Testis (tissue), 2 donors: ENCODE measurements around the gene C1R.

Experiments used
- POLR2A ChIP-seq: fragments of 450-650 bp; IDR thresholded peaks from one replicate; pipeline ENCODE4 v1.6.1; 2017; ENCODE audit warnings: antibody characterized with exemption, mild to moderate bottlenecking, moderate library complexity
- TF ChIP-seq, protein P1 (sequence below), 3 experiments: fragments of 450-650 bp in 2 of 3; fragments of 200-600 bp in 1 of 3; sonication (generic) in 1 of 3; IDR thresholded peaks; one replicate each; pipeline ENCODE4 v1.5.1; 2016 to 2019; ENCODE audit warnings: antibody characterized with exemption in 3 of 3, mild to moderate bottlenecking in 2 of 3, moderate library complexity in 1 of 3

DNA sequence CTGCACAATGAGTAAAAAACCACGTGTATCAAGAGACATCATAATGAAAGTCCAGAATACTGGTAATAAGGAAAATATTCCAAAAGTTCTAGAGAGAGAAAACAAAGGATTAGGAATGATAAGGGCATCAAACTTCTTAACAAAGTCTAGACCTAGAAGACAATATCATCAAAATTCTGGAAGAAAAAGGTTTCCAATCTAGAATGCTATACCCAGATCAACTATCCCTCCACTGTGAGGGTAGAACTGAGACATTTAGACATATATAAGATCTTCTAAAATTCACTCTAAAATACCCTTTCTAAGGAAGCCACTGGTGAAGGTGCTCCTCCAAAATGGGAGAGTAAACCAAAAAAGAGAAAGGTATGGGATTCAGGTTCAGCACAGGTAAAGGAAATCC, 13.8 kb upstream of the C1R start:
- TF ChIP-seq, protein P1, sequence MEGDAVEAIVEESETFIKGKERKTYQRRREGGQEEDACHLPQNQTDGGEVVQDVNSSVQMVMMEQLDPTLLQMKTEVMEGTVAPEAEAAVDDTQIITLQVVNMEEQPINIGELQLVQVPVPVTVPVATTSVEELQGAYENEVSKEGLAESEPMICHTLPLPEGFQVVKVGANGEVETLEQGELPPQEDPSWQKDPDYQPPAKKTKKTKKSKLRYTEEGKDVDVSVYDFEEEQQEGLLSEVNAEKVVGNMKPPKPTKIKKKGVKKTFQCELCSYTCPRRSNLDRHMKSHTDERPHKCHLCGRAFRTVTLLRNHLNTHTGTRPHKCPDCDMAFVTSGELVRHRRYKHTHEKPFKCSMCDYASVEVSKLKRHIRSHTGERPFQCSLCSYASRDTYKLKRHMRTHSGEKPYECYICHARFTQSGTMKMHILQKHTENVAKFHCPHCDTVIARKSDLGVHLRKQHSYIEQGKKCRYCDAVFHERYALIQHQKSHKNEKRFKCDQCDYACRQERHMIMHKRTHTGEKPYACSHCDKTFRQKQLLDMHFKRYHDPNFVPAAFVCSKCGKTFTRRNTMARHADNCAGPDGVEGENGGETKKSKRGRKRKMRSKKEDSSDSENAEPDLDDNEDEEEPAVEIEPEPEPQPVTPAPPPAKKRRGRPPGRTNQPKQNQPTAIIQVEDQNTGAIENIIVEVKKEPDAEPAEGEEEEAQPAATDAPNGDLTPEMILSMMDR (IDR thresholded peaks at IDR 0.05) = no peak
- no peak for TF ChIP-seq POLR2A
